ENCODE measurements around the gene RAD9B. TPM values are rescaled to one million over a fixed set of nuclear protein-coding genes. Genes with fewer than 3 reads are reported as not detected.
A peak's percentile ranks its signal among the peaks of the same experiment; 100 is the strongest.
"Not testable (repeated sequence)": the region's sequence is repeated elsewhere in the genome, so short reads cannot be mapped to it uniquely, and the experiment has no call there.

Gene RAD9B
- total RNA-seq, 1 experiment from 2014 or later: 1.0 TPM

GRCh38 chr12:110465024-110465423 is 37.1 kb upstream of the RAD9B start:
- BruUV-seq (replicated peaks): no TSS peak
- peaks cover 11% of the 10 kb centered on the region for H3K4me1 Mint-ChIP-seq (ENCODE audit: insufficient read depth, unreplicated experiment)
- H3K27ac Mint-ChIP-seq (ENCODE audit: low read depth, unreplicated experiment): no peak overlapping the region
- TF ChIP-seq, protein P1, sequence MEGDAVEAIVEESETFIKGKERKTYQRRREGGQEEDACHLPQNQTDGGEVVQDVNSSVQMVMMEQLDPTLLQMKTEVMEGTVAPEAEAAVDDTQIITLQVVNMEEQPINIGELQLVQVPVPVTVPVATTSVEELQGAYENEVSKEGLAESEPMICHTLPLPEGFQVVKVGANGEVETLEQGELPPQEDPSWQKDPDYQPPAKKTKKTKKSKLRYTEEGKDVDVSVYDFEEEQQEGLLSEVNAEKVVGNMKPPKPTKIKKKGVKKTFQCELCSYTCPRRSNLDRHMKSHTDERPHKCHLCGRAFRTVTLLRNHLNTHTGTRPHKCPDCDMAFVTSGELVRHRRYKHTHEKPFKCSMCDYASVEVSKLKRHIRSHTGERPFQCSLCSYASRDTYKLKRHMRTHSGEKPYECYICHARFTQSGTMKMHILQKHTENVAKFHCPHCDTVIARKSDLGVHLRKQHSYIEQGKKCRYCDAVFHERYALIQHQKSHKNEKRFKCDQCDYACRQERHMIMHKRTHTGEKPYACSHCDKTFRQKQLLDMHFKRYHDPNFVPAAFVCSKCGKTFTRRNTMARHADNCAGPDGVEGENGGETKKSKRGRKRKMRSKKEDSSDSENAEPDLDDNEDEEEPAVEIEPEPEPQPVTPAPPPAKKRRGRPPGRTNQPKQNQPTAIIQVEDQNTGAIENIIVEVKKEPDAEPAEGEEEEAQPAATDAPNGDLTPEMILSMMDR (IDR thresholded peaks at IDR 0.05; ENCODE audit: unreplicated experiment): no peak
- no peaks in the 10 kb centered on the region for H3K9me3 Mint-ChIP-seq (ENCODE audit: unreplicated experiment)
- H3K27me3 Mint-ChIP-seq (ENCODE audit: insufficient read depth, unreplicated experiment): no peaks in the 10 kb centered on the region
- ChIA-PET POLR2A (interaction anchor here (0.7 to 6.5 kb wide), 2 partner anchors 13 to 174 kb away, joined by 3 to 126 read pairs; partner anchors contain the start of gene ARPC3), CTCF (interaction anchor here (0.6 to 3.2 kb wide), 2 partner anchors 15 to 848 kb away, joined by 5 to 18 read pairs; partner anchors contain the start of gene ARPC3)
- no peak for DNase-seq (ENCODE audit: unreplicated experiment)
- peaks cover 47% of the 10 kb centered on the region for H3K36me3 Mint-ChIP-seq (ENCODE audit: insufficient read depth, unreplicated experiment)
- no peak overlapping the region for H3K4me3 Mint-ChIP-seq (ENCODE audit: unreplicated experiment)
- intact Hi-C loops (cut with micrococcal nuclease): no loop called here

- peaks cover 40% of the 10 kb centered on the region for H3K36me3 Mint-ChIP-seq (ENCODE audit: insufficient read depth, unreplicated experiment)
- ChIA-PET POLR2A (interaction anchor here (0.6 to 6.5 kb wide), 5 partner anchors 13 to 148 kb away, joined by 3 to 126 read pairs (median 3); partner anchors contain the start of genes ARPC3, RAD9B, TCTN1 and VPS29), CTCF (interaction anchor here (1.2 kb wide), 1 partner anchor 15 kb away, joined by 14 read pairs; the partner anchor contains the start of gene ARPC3)
- H3K4me3 Mint-ChIP-seq (ENCODE audit: unreplicated experiment); H3K9me3 Mint-ChIP-seq (ENCODE audit: unreplicated experiment); intact Hi-C loops (cut with micrococcal nuclease); H3K27ac Mint-ChIP-seq (ENCODE audit: low read depth, unreplicated experiment); BruUV-seq (replicated peaks); H3K27me3 Mint-ChIP-seq (ENCODE audit: insufficient read depth, unreplicated experiment); DNase-seq (ENCODE audit: unreplicated experiment): not testable (repeated sequence)
- H3K4me1 Mint-ChIP-seq (ENCODE audit: insufficient read depth, unreplicated experiment): peaks cover 11% of the 10 kb centered on the region
Measured at GRCh38 chr12:110465765-110466164, 36.4 kb upstream of the RAD9B start.

- intact Hi-C loops (cut with micrococcal nuclease): no loop called here
- TF ChIP-seq, protein P1 (IDR thresholded peaks at IDR 0.05; ENCODE audit: unreplicated experiment): no peak
- no peaks in the 10 kb centered on the region for H3K9me3 Mint-ChIP-seq (ENCODE audit: unreplicated experiment)
- BruUV-seq (replicated peaks): no TSS peak
- peaks cover 33% of the 10 kb centered on the region for H3K36me3 Mint-ChIP-seq (ENCODE audit: insufficient read depth, unreplicated experiment)
- H3K27ac Mint-ChIP-seq (ENCODE audit: low read depth, unreplicated experiment): peak overlapping the region; percentile 93
- DNase-seq (ENCODE audit: unreplicated experiment): no peak
- ChIA-PET POLR2A (interaction anchor here (0.6 to 6.5 kb wide), 11 partner anchors 8 to 147 kb away, joined by 3 to 126 read pairs (median 9); partner anchors contain the start of genes ARPC3, RAD9B, TCTN1 and VPS29), CTCF (interaction anchor here (0.6 to 6.4 kb wide), 4 partner anchors 97 to 1218 kb away, joined by 3 to 85 read pairs (median 3); no protein-coding TSS in a partner anchor)
- H3K4me3 Mint-ChIP-seq (ENCODE audit: unreplicated experiment): peak overlapping the region; percentile 88
- H3K27me3 Mint-ChIP-seq (ENCODE audit: insufficient read depth, unreplicated experiment): no peaks in the 10 kb centered on the region
- H3K4me1 Mint-ChIP-seq (ENCODE audit: insufficient read depth, unreplicated experiment): peaks cover 11% of the 10 kb centered on the region
Measured at GRCh38 chr12:110466791-110467190, 35.3 kb upstream of the RAD9B start.

GRCh38 chr12:110467847-110468213 is 34.3 kb upstream of the RAD9B start:
- H3K27ac Mint-ChIP-seq (ENCODE audit: low read depth, unreplicated experiment): peak overlapping the region; percentile 93

More at GRCh38 chr12:110467847-110468213, 34.3 kb upstream of the RAD9B start:
- Mint-ChIP-seq H3K36me3 (ENCODE audit: insufficient read depth, unreplicated experiment) (peaks cover 32% of the 10 kb centered on the region), H3K9me3 (ENCODE audit: unreplicated experiment) (no peaks in the 10 kb centered on the region), H3K27me3 (ENCODE audit: insufficient read depth, unreplicated experiment) (no peaks in the 10 kb centered on the region), H3K4me3 (ENCODE audit: unreplicated experiment) (peak overlapping the region; percentile 88), H3K4me1 (ENCODE audit: insufficient read depth, unreplicated experiment) (peaks cover 11% of the 10 kb centered on the region)
- no peak for DNase-seq (ENCODE audit: unreplicated experiment)
- CTCF ChIA-PET: interaction anchor here (0.6 to 6.4 kb wide), 10 partner anchors 9 to 534 kb away, joined by 3 to 85 read pairs (median 4); partner anchors contain the start of gene ARPC3
- intact Hi-C loops (cut with micrococcal nuclease): loop anchor here (1.0 kb wide), 2 partner anchors 18 to 34 kb away; partner anchors contain the start of genes ARPC3, RAD9B and VPS29
- TF ChIP-seq, protein P1 (IDR thresholded peaks at IDR 0.05; ENCODE audit: unreplicated experiment): no peak
- POLR2A ChIA-PET: interaction anchor here (0.5 to 6.5 kb wide), 46 partner anchors 8 to 472 kb away, joined by 3 to 126 read pairs (median 5); partner anchors contain the start of genes ANAPC7, ARPC3, GIT2 and PPP1CC
- no TSS peak for BruUV-seq (replicated peaks)

Data from MCF 10A (cell line).